NCI-H146 treated with DMSO at 0.1 percent for 48 hours (cell line): ENCODE measurements around the gene CASQ1.

Experiments
- DNase-seq: peaks from one replicate; lab custom pipeline; 2025; ENCODE audit not compliant: unreplicated experiment; lab: John Stamatoyannopoulos, UW

The CASQ1 gene

GRCh38 chr1:160204526-160205241 is 14.3 kb downstream of the CASQ1 start:
- DNase-seq = no peak

- no peak for DNase-seq
Observed at GRCh38 chr1:160205242-160206035, 15.1 kb downstream of the CASQ1 start, which contains the start of gene PEA15. TSS of gene PEA15 (plus strand) at chr1:160205384. CDS start at chr1:160211545, 6,161 bp downstream.

- DNase-seq = no peak
Observed at GRCh38 chr1:160206036-160206389, 15.6 kb downstream of the CASQ1 start.

GRCh38 chr1:160206421-160207117 is 16.2 kb downstream of the CASQ1 start:
- no peak for DNase-seq

GRCh38 chr1:160207118-160207650 is 16.8 kb downstream of the CASQ1 start:
- no peak for DNase-seq

GRCh38 chr1:160207771-160208556 is 17.6 kb downstream of the CASQ1 start:
- DNase-seq = no peak

- no peak for DNase-seq
Observed at GRCh38 chr1:160208557-160209320, 18.4 kb downstream of the CASQ1 start.

- DNase-seq = no peak
Observed at GRCh38 chr1:160209321-160210046, 19.1 kb downstream of the CASQ1 start.

- no peak for DNase-seq
Observed at GRCh38 chr1:160210561-160210960, 20.2 kb downstream of the CASQ1 start.

GRCh38 chr1:160211046-160211790 is 20.8 kb downstream of the CASQ1 start:
- no peak for DNase-seq

GRCh38 chr1:160214481-160215140 is 24.2 kb downstream of the CASQ1 start:
- no peak for DNase-seq

GRCh38 chr1:160216301-160216700 is 25.9 kb downstream of the CASQ1 start:
- DNase-seq = no peak

- no peak for DNase-seq
Observed at GRCh38 chr1:160217481-160218051, 27.2 kb downstream of the CASQ1 start.

- DNase-seq = no peak
Observed at GRCh38 chr1:160219062-160219929, 28.9 kb downstream of the CASQ1 start.

GRCh38 chr1:160220301-160220700 is 29.9 kb downstream of the CASQ1 start:
- DNase-seq = no peak

- DNase-seq = no peak
Observed at GRCh38 chr1:160221089-160221488, 30.7 kb downstream of the CASQ1 start.

- DNase-seq = no peak
Observed at GRCh38 chr1:160222546-160222945, 32.2 kb downstream of the CASQ1 start.
